SK-N-SH treated with all-trans-retinoic acid at 6 μM for 48 hours (cell line): ENCODE results near the gene KNDC1.

Experiments used
- PATZ1 ChIP-seq: fragments of 250-450 bp; sonication (Bioruptor Pico); IDR thresholded peaks from 2 replicates; pipeline ENCODE4 v1.8.0; 2020; ENCODE audit warnings: mild to moderate bottlenecking, moderate library complexity, borderline replicate concordance
- ZFP3 ChIP-seq: fragments of 250-450 bp; sonication (Bioruptor Pico); IDR thresholded peaks from 2 replicates; pipeline ENCODE4 v1.5.0; 2020; ENCODE audit warnings: mild to moderate bottlenecking, moderate library complexity

GRCh38 chr10:133113847-133114246, 46.2 kb upstream of the KNDC1 start:
- TF ChIP-seq ZFP3 (CRISPR knock-in tag) (no peak), PATZ1 (CRISPR knock-in tag) (no peak)
